MCF 10A (cell line): ENCODE data around the gene RHOF. TPM values are rescaled to one million over a fixed set of nuclear protein-coding genes. Genes with fewer than 3 reads are reported as not detected.

Experiments used
- BruUV-seq: library from RNA; stranded (reverse); fragments of 400-500 nt; replicated peaks from 2 replicates; lab custom pipeline; 2021; lab: Mats Ljungman, UMichigan
- CTCF ChIA-PET: fragments of 300-600 bp; sonication (Branson Sonifier 250); formaldehyde crosslinking; extraction: SDS; loops from one replicate; lab custom pipeline; 2021; ENCODE audit warnings: antibody characterized with exemption, inconsistent platforms; lab: Yijun Ruan, JAX
- POLR2A ChIA-PET: fragments of 300-600, 350-650 bp; sonication (Branson Sonifier 250); formaldehyde crosslinking; extraction: SDS; loops from one replicate; lab custom pipeline; 2020; ENCODE audit warnings: antibody characterized with exemption, inconsistent platforms; lab: Yijun Ruan, JAX
- DNase-seq: peaks from one replicate; pipeline ENCODE4 v3.0.0-alpha.2; 2018; ENCODE audit not compliant: unreplicated experiment
- H3K27ac Mint-ChIP-seq: one replicate; pipeline ENCODE4 v1.8.0; 2022; ENCODE audit warnings: mild to moderate bottlenecking, low read depth, mixed read lengths; ENCODE audit not compliant: unreplicated experiment
- H3K27me3 Mint-ChIP-seq: one replicate; pipeline ENCODE4 v1.8.0; 2022; ENCODE audit warnings: mixed read lengths; ENCODE audit not compliant: insufficient read depth, unreplicated experiment
- H3K36me3 Mint-ChIP-seq: one replicate; pipeline ENCODE4 v1.8.0; 2022; ENCODE audit warnings: mild to moderate bottlenecking, moderate library complexity, mixed read lengths; ENCODE audit not compliant: insufficient read depth, unreplicated experiment
- H3K4me1 Mint-ChIP-seq: one replicate; pipeline ENCODE4 v1.8.0; 2022; ENCODE audit warnings: mixed read lengths; ENCODE audit not compliant: insufficient read depth, unreplicated experiment
- H3K4me3 Mint-ChIP-seq: one replicate; pipeline ENCODE4 v1.8.0; 2022; ENCODE audit warnings: mild to moderate bottlenecking, moderate library complexity, mixed read lengths; ENCODE audit not compliant: unreplicated experiment
- H3K9me3 Mint-ChIP-seq: one replicate; pipeline ENCODE4 v1.8.0; 2022; ENCODE audit warnings: mixed read lengths; ENCODE audit not compliant: unreplicated experiment
- CTCF ChIP-seq: fragments of 200-600 bp; IDR thresholded peaks from one replicate; pipeline ENCODE4 v1.8.0; 2022; ENCODE audit warnings: antibody characterized with exemption, mild to moderate bottlenecking; ENCODE audit not compliant: unreplicated experiment
- intact Hi-C: fragments of 100-400 bp; cut with micrococcal nuclease; formaldehyde crosslinking; loops from 2 replicates; pipeline ENCODE4 v1.14.1; 2022
- total RNA-seq: library from RNA; stranded (reverse); gene quantifications from 2 replicates; pipeline ENCODE4 v1.2.3, GENCODE V29; 2022

Gene RHOF
- total RNA-seq, 1 experiment from 2014 or later = 9.5 TPM

GRCh38 chr12:121781484-121781997, 11.9 kb downstream of the RHOF start:
- no peak for DNase-seq
- H3K4me1 Mint-ChIP-seq = peaks cover 21% of the 10 kb centered on the region
- CTCF ChIA-PET = interaction anchor here (0.6 to 17.2 kb wide), 5 partner anchors 8 to 25 kb away, joined by 3 to 301 read pairs (median 6); partner anchors contain the start of gene RHOF
- no peak for TF ChIP-seq CTCF
- intact Hi-C loops = no loop called here
- H3K27ac Mint-ChIP-seq = peak overlapping the region; percentile 10
- POLR2A ChIA-PET = interaction anchor here (0.5 to 9.2 kb wide), 7 partner anchors 9 to 1580 kb away, joined by 3 to 167 read pairs (median 4); partner anchors contain the start of genes PSMD9 and RHOF
- H3K4me3 Mint-ChIP-seq = no peak overlapping the region
- BruUV-seq = no TSS peak
- no peaks in the 10 kb centered on the region for H3K9me3 Mint-ChIP-seq
- peaks cover 29% of the 10 kb centered on the region for H3K36me3 Mint-ChIP-seq
- no peaks in the 10 kb centered on the region for H3K27me3 Mint-ChIP-seq

GRCh38 chr12:121780429-121780828, 13.1 kb downstream of the RHOF start:
- DNase-seq = no peak
- intact Hi-C loops = no loop called here
- peaks cover 21% of the 10 kb centered on the region for H3K36me3 Mint-ChIP-seq
- no TSS peak for BruUV-seq
- no peak overlapping the region for H3K4me3 Mint-ChIP-seq
- TF ChIP-seq CTCF = no peak
- no peaks in the 10 kb centered on the region for H3K9me3 Mint-ChIP-seq
- peaks cover 15% of the 10 kb centered on the region for H3K4me1 Mint-ChIP-seq
- ChIA-PET CTCF (interaction anchor here (17.2 kb wide), 1 partner anchor 14 kb away, joined by 301 read pairs; the partner anchor contains the start of gene RHOF), POLR2A (interaction anchor here (0.7 to 9.2 kb wide), 3 partner anchors 17 to 1353 kb away, joined by 3 to 167 read pairs (median 4); partner anchors contain the start of gene RHOF)
- H3K27me3 Mint-ChIP-seq = no peaks in the 10 kb centered on the region
- no peak overlapping the region for H3K27ac Mint-ChIP-seq

- POLR2A ChIA-PET = interaction anchor here (0.7 to 1.6 kb wide), 2 partner anchors 30 to 67 kb away, joined by 3 to 4 read pairs; no protein-coding TSS in a partner anchor
- peaks cover 21% of the 10 kb centered on the region for H3K36me3 Mint-ChIP-seq
- H3K9me3 Mint-ChIP-seq = no peaks in the 10 kb centered on the region
- CTCF ChIA-PET = interaction anchor here (17.2 kb wide), 1 partner anchor 15 kb away, joined by 301 read pairs; the partner anchor contains the start of gene RHOF
- TF ChIP-seq CTCF = no peak
- no TSS peak for BruUV-seq
- H3K27ac Mint-ChIP-seq = no peak overlapping the region
- H3K4me1 Mint-ChIP-seq = peaks cover 15% of the 10 kb centered on the region
- intact Hi-C loops = no loop called here
- H3K4me3 Mint-ChIP-seq = no peak overlapping the region
- H3K27me3 Mint-ChIP-seq = no peaks in the 10 kb centered on the region
- no peak for DNase-seq
Measured at GRCh38 chr12:121779422-121779895, 14.0 kb downstream of the RHOF start.

- no peak for TF ChIP-seq CTCF
- Mint-ChIP-seq H3K27ac (no peak overlapping the region), H3K4me1 (peaks cover 10% of the 10 kb centered on the region), H3K4me3 (no peak overlapping the region), H3K36me3 (peaks cover 21% of the 10 kb centered on the region), H3K9me3 (no peaks in the 10 kb centered on the region), H3K27me3 (no peaks in the 10 kb centered on the region)
- no peak for DNase-seq
- ChIA-PET POLR2A (interaction anchor here (0.7 to 1.6 kb wide), 3 partner anchors 7 to 67 kb away, joined by 3 to 5 read pairs (median 4); no protein-coding TSS in a partner anchor), CTCF (interaction anchor here (0.6 to 17.2 kb wide), 4 partner anchors 16 to 182 kb away, joined by 3 to 301 read pairs (median 3); partner anchors contain the start of gene RHOF)
- no TSS peak for BruUV-seq
- intact Hi-C loops = no loop called here
Measured at GRCh38 chr12:121778567-121779421, 14.7 kb downstream of the RHOF start.
